GM18502 (cell line): ENCODE data around the gene CCDC110.

ENCODE experiments used
- ATAC-seq: cut with Tn5 transposase; IDR thresholded peaks from one replicate; pipeline ENCODE4 v1.9.1; 2021; ENCODE audit warnings: mild to moderate bottlenecking; ENCODE audit not compliant: unreplicated experiment, poor library complexity

The CCDC110 gene

GRCh38 chr4:185425647-185426352 lies 45.7 kb downstream of the CCDC110 start, which contains the start of gene UFSP2:
Gene UFSP2 (minus strand): TSS chr4:185425964. CDS start chr4:185425868, 96 bp downstream.
- ATAC-seq = peak; percentile 94

GRCh38 chr4:185424905-185425646 lies 46.5 kb downstream of the CCDC110 start:
- peak; percentile 3 for ATAC-seq

GRCh38 chr4:185421366-185422124 lies 50.0 kb downstream of the CCDC110 start:
- ATAC-seq = no peak

- no peak for ATAC-seq
These were observed 54.6 kb downstream of the CCDC110 start for GRCh38 chr4:185416955-185417354.

- no peak for ATAC-seq
These were observed 59.1 kb downstream of the CCDC110 start for GRCh38 chr4:185412412-185412811.

GRCh38 chr4:185411849-185412248 lies 59.7 kb downstream of the CCDC110 start:
- no peak for ATAC-seq

GRCh38 chr4:185408432-185408831 lies 63.1 kb downstream of the CCDC110 start:
- ATAC-seq = no peak

GRCh38 chr4:185405296-185405999 lies 66.1 kb downstream of the CCDC110 start:
- peak; percentile 70 for ATAC-seq

GRCh38 chr4:185404031-185404430 lies 67.5 kb downstream of the CCDC110 start:
- ATAC-seq = no peak

GRCh38 chr4:185399466-185399865 lies 72.1 kb downstream of the CCDC110 start:
- ATAC-seq = no peak

- no peak for ATAC-seq
These were observed 72.9 kb downstream of the CCDC110 start for GRCh38 chr4:185398618-185399017.

GRCh38 chr4:185396724-185397385 lies 74.7 kb downstream of the CCDC110 start, which contains the start of gene ANKRD37:
Gene ANKRD37 (plus strand): TSS chr4:185396841. CDS start chr4:185396924, 83 bp downstream.
- ATAC-seq = no peak

- ATAC-seq = peak; percentile 79
These were observed 75.4 kb downstream of the CCDC110 start for GRCh38 chr4:185395956-185396723.

GRCh38 chr4:185395238-185395955 lies 76.1 kb downstream of the CCDC110 start, which contains the start of gene LRP2BP:
Gene LRP2BP (minus strand): TSS chr4:185395924. CDS start chr4:185378186, 17,738 bp downstream.
- no peak for ATAC-seq
